H9 (cell line): Measurements from ENCODE around the gene STARD3NL. TPM values are rescaled to one million over a fixed set of nuclear protein-coding genes. Genes with fewer than 3 reads are reported as not detected.

Experiments used
- DNase-seq: peaks from one replicate; pipeline ENCODE4 v3.0.0-alpha.2; 2017
- H2AFZ ChIP-seq: one replicate; pipeline ENCODE4 v1.6.1; 2013; ENCODE audit warnings: mild to moderate bottlenecking, low read length, control low read depth, moderate library complexity
- H2AK5ac ChIP-seq: 2 replicates; pipeline ENCODE4 v1.6.1; 2013; ENCODE audit warnings: low read length, control low read depth, mixed read lengths; ENCODE audit not compliant: insufficient read length
- H2BK120ac ChIP-seq: one replicate; pipeline ENCODE4 v1.6.1; 2013; ENCODE audit warnings: low read depth, mild to moderate bottlenecking, low read length, control low read depth, inconsistent platforms; ENCODE audit not compliant: poor library complexity, severe bottlenecking
- H2BK12ac ChIP-seq: 2 replicates; pipeline ENCODE4 v1.6.1; 2013; ENCODE audit warnings: low read length, control low read depth, mixed read lengths, low read depth; ENCODE audit not compliant: insufficient read length
- H2BK15ac ChIP-seq: 2 replicates; pipeline ENCODE4 v1.6.1; 2013; ENCODE audit warnings: low read depth, low read length, control low read depth
- H2BK20ac ChIP-seq: one replicate; pipeline ENCODE4 v1.6.1; 2013; ENCODE audit warnings: low read depth, mild to moderate bottlenecking, low read length, control low read depth, inconsistent platforms; ENCODE audit not compliant: poor library complexity, severe bottlenecking
- H2BK5ac ChIP-seq: 2 replicates; pipeline ENCODE4 v1.6.1; 2013; ENCODE audit warnings: low read length, control low read depth, mixed read lengths; ENCODE audit not compliant: insufficient read length
- H3K14ac ChIP-seq: 2 replicates; pipeline ENCODE4 v1.6.1; 2013; ENCODE audit warnings: low read length, control low read depth; ENCODE audit not compliant: insufficient read depth
- H3K18ac ChIP-seq: 2 replicates; pipeline ENCODE4 v1.6.1; 2013; ENCODE audit warnings: low read depth, mild to moderate bottlenecking, mixed read lengths, low read length, control low read depth; ENCODE audit not compliant: insufficient read length
- H3K23ac ChIP-seq: 2 replicates; pipeline ENCODE4 v1.6.1; 2013; ENCODE audit warnings: low read length, control low read depth, mixed read lengths, low read depth; ENCODE audit not compliant: insufficient read length
- H3K23me2 ChIP-seq: 2 replicates; pipeline ENCODE4 v1.6.1; 2013; ENCODE audit warnings: low read depth, mild to moderate bottlenecking, mixed read lengths, low read length, control low read depth; ENCODE audit not compliant: insufficient read length, poor library complexity, severe bottlenecking
- H3K27ac ChIP-seq: 2 replicates; pipeline ENCODE4 v1.5.1; 2013; ENCODE audit warnings: low read length, control low read depth, mixed read lengths, low read depth; ENCODE audit not compliant: insufficient read length
- H3K27me3 ChIP-seq: 2 replicates; pipeline ENCODE4 v1.6.1; 2013; ENCODE audit warnings: low read length, control low read depth, inconsistent platforms; ENCODE audit not compliant: insufficient read depth
- H3K4ac ChIP-seq: 2 replicates; pipeline ENCODE4 v1.6.1; 2013; ENCODE audit warnings: low read depth, mild to moderate bottlenecking, control low read depth, inconsistent platforms, low read length, moderate library complexity
- H3K4me1 ChIP-seq: 2 replicates; pipeline ENCODE4 v1.6.1; 2013; ENCODE audit warnings: low read length, control low read depth, inconsistent platforms; ENCODE audit not compliant: insufficient read depth
- H3K4me2 ChIP-seq: 2 replicates; pipeline ENCODE4 v1.6.1; 2013; ENCODE audit warnings: low read length, control low read depth, mixed read lengths; ENCODE audit not compliant: insufficient read length, insufficient read depth
- H3K56ac ChIP-seq: 2 replicates; pipeline ENCODE4 v1.6.1; 2013; ENCODE audit warnings: low read depth, mild to moderate bottlenecking, mixed read lengths, low read length, control low read depth; ENCODE audit not compliant: insufficient read length
- H3K79me1 ChIP-seq: 2 replicates; pipeline ENCODE4 v1.6.1; 2013; ENCODE audit warnings: low read depth, mild to moderate bottlenecking, moderate library complexity, low read length, control low read depth, inconsistent platforms; ENCODE audit not compliant: insufficient read depth, poor library complexity, severe bottlenecking
- H3K79me2 ChIP-seq: 2 replicates; pipeline ENCODE4 v1.6.1; 2013; ENCODE audit warnings: low read length, control low read depth, inconsistent platforms; ENCODE audit not compliant: insufficient read depth
- H3K9ac ChIP-seq: 2 replicates; pipeline ENCODE4 v1.6.1; 2013; ENCODE audit warnings: low read length, control low read depth, mixed read lengths; ENCODE audit not compliant: insufficient read length; ENCODE audit errors: extremely low read depth
- H3K9me3 ChIP-seq: one replicate; pipeline ENCODE4 v1.6.1; 2013; ENCODE audit warnings: low read depth, low read length, inconsistent platforms; ENCODE audit not compliant: control insufficient read depth
- H3T11ph ChIP-seq: one replicate; pipeline ENCODE4 v1.6.1; 2013; ENCODE audit warnings: mild to moderate bottlenecking, low read length, control low read depth, inconsistent platforms
- H4K20me1 ChIP-seq: one replicate; pipeline ENCODE4 v1.6.1; 2013; ENCODE audit not compliant: control insufficient read depth, insufficient read length, insufficient read depth
- H4K5ac ChIP-seq: 2 replicates; pipeline ENCODE4 v1.6.1; 2013; ENCODE audit warnings: low read depth, mild to moderate bottlenecking, mixed read lengths, low read length, control low read depth; ENCODE audit not compliant: insufficient read length
- H4K8ac ChIP-seq: replicated peaks from 2 replicates; pipeline ENCODE4 v1.6.1; 2013; ENCODE audit warnings: low read length, control low read depth, mixed read lengths, low read depth; ENCODE audit not compliant: insufficient read length
- H4K91ac ChIP-seq: 2 replicates; pipeline ENCODE4 v1.6.1; 2013; ENCODE audit warnings: low read depth, mild to moderate bottlenecking, moderate library complexity, mixed read lengths, low read length, control low read depth; ENCODE audit not compliant: insufficient read length
- H3K27ac Mint-ChIP-seq, 3 experiments: 2 replicates in 2 of 3; 3 replicates in 1 of 3; pipeline ENCODE4 v1.8.0; 2020 to 2021; ENCODE audit warnings: mixed read lengths in 3 of 3, mild to moderate bottlenecking in 1 of 3, moderate library complexity in 1 of 3
- H3K27me3 Mint-ChIP-seq: 2 replicates; pipeline ENCODE4 v1.8.0; 2021; ENCODE audit warnings: low read depth, mild to moderate bottlenecking, moderate library complexity, mixed read lengths
- H3K36me3 Mint-ChIP-seq, 3 experiments: 2 replicates in 2 of 3; 3 replicates in 1 of 3; pipeline ENCODE4 v1.8.0; 2020 to 2021; ENCODE audit warnings: low read depth in 3 of 3, mixed read lengths in 3 of 3; ENCODE audit not compliant: insufficient read depth in 1 of 3
- H3K4me1 Mint-ChIP-seq, 2 experiments: 2 replicates each; pipeline ENCODE4 v1.8.0; 2020; ENCODE audit warnings: mixed read lengths in 2 of 2
- H3K4me3 Mint-ChIP-seq, 2 experiments: 2 replicates in 1 of 2; 3 replicates in 1 of 2; pipeline ENCODE4 v1.8.0; 2020 to 2021; ENCODE audit warnings: mild to moderate bottlenecking in 2 of 2, mixed read lengths in 2 of 2, moderate library complexity in 1 of 2
- H3K9me3 Mint-ChIP-seq, 2 experiments: 2 replicates in 1 of 2; 3 replicates in 1 of 2; pipeline ENCODE4 v1.8.0; 2020; ENCODE audit warnings: mild to moderate bottlenecking in 2 of 2, mixed read lengths in 2 of 2, moderate library complexity in 1 of 2
- WGBS: extraction: QIAGEN DNeasy Blood & Tissue Kit; methylation state at CpG from one replicate; pipeline ENCODE4 v1.1.7; 2013; ENCODE audit warnings: missing lambda C conversion rate, low lambda C conversion rate, mixed read lengths; ENCODE audit not compliant: insufficient read length; ENCODE audit errors: extremely low coverage; 5-methylcytosine and 5-hydroxymethylcytosine counted together
- total RNA-seq: library from RNA; stranded (reverse); gene quantifications from 2 replicates; pipeline ENCODE4 v1.2.1, GENCODE V29; 2021
- TF ChIP-seq, protein P1 (sequence below): fragments of 200-600 bp; sonication (generic); conservative IDR thresholded peaks from 3 replicates; pipeline ENCODE4 v1.8.0; 2021; ENCODE audit warnings: antibody characterized with exemption, mild to moderate bottlenecking

The STARD3NL gene
- total RNA-seq, 1 experiment from 2014 or later, result 36.5 TPM

GRCh38 chr7:38241071-38241470, 63.0 kb downstream of the STARD3NL start:
- no peaks in the 10 kb centered on the region for H3K23me2 ChIP-seq
- H3K4me3 Mint-ChIP-seq, result no peak overlapping the region
- no peak overlapping the region for H3K9ac ChIP-seq
- no peak overlapping the region for H3K27ac ChIP-seq
- no peaks in the 10 kb centered on the region for H3K79me1 ChIP-seq
- H2AK5ac ChIP-seq, result no peak overlapping the region
- no peak overlapping the region for H2BK5ac ChIP-seq
- no peak overlapping the region for H3K23ac ChIP-seq
- H3K18ac ChIP-seq, result no peak overlapping the region
- H3K27me3 ChIP-seq, result no peaks in the 10 kb centered on the region
- H2BK15ac ChIP-seq, result no peak overlapping the region
- H3K36me3 Mint-ChIP-seq, result no peaks in the 10 kb centered on the region
- DNase-seq, result no peak
- H3K4ac ChIP-seq, result no peak overlapping the region
- H2BK12ac ChIP-seq, result no peak overlapping the region
- H4K91ac ChIP-seq, result no peak overlapping the region
- H4K5ac ChIP-seq, result no peak overlapping the region
- no peak overlapping the region for H3K4me2 ChIP-seq
- no peaks in the 10 kb centered on the region for H3K79me2 ChIP-seq
- TF ChIP-seq, protein P1, sequence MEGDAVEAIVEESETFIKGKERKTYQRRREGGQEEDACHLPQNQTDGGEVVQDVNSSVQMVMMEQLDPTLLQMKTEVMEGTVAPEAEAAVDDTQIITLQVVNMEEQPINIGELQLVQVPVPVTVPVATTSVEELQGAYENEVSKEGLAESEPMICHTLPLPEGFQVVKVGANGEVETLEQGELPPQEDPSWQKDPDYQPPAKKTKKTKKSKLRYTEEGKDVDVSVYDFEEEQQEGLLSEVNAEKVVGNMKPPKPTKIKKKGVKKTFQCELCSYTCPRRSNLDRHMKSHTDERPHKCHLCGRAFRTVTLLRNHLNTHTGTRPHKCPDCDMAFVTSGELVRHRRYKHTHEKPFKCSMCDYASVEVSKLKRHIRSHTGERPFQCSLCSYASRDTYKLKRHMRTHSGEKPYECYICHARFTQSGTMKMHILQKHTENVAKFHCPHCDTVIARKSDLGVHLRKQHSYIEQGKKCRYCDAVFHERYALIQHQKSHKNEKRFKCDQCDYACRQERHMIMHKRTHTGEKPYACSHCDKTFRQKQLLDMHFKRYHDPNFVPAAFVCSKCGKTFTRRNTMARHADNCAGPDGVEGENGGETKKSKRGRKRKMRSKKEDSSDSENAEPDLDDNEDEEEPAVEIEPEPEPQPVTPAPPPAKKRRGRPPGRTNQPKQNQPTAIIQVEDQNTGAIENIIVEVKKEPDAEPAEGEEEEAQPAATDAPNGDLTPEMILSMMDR, result no peak
- no peak overlapping the region for H2AFZ ChIP-seq
- no peak overlapping the region for H2BK120ac ChIP-seq
- no peaks in the 10 kb centered on the region for H3K4me1 ChIP-seq
- no peaks in the 10 kb centered on the region for H3K9me3 ChIP-seq
- H2BK20ac ChIP-seq, result no peak overlapping the region
- WGBS, result no CpG with 5 or more reads among the region's 3 CpGs
- H3K14ac ChIP-seq, result no peak overlapping the region
- no peak overlapping the region for H3T11ph ChIP-seq
- H3K56ac ChIP-seq, result no peak overlapping the region
- no peaks in the 10 kb centered on the region for H3K27me3 Mint-ChIP-seq
- H3K4me1 Mint-ChIP-seq, result no peaks in the 10 kb centered on the region
- H4K8ac ChIP-seq, result no peak overlapping the region
- H3K9me3 Mint-ChIP-seq, result no peaks in the 10 kb centered on the region
- no peak overlapping the region for H3K27ac Mint-ChIP-seq
- H4K20me1 ChIP-seq, result no peaks in the 10 kb centered on the region
